ENCODE data around the gene PAQR4.

The PAQR4 gene

GRCh38 chr16:2966043-2966807 is 2.9 kb upstream of the PAQR4 start:
- no peak for DNase-seq

- DNase-seq: no peak
Observed at GRCh38 chr16:2966808-2967191, 2.3 kb upstream of the PAQR4 start.

- no peak for DNase-seq
Observed at GRCh38 chr16:2967211-2967631, 1.9 kb upstream of the PAQR4 start.

GRCh38 chr16:2967721-2968161 is 1.4 kb upstream of the PAQR4 start:
- DNase-seq: no peak

GRCh38 chr16:2968368-2968737 is 795 bp upstream of the PAQR4 start:
- no peak for DNase-seq

DNA sequence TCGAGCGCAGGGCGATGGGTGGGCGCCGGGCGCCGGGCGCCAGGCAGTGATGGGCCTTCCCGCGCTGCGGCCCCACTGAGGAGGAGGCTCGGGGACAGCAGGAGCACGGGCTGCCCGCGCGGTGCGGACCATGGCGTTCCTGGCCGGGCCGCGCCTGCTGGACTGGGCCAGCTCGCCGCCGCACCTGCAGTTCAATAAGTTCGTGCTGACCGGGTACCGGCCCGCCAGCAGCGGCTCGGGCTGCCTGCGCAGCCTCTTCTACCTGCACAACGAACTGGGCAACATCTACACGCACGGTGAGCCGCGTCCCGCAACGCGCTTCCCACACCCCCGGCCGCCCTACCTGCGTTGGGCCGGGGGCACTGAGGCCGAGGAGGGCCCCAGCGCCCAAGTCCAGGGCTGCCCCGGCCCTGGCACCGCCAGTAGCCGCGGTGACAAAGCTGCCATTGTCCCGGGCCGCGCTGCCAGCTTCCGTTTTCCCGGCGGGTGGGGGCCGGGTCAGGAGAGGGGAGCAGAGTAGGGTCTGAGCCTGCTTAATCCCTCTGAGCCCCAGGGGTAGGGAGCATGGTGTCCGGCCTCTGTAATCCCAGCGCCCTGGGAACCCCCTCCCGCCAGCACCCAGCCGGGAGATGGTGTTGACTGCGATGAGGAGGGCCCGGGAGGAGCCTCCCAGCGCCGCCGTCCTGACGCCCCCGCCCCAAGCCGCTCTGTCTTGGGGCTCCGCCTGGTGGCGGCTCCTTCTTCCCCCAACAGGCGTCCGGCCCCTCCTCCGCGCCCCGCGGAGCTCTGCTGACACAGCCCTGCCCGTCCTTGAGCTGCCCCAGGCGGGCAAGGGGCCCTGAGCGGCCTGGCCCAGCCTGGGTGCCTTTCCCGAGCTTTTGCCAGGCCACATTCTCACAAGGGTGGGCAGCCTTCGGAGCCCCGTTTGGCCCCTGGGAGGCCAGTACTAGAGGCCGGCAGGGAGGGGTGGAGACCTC is 685 bp downstream of the PAQR4 start:
- peak; percentile 69 for DNase-seq

- DNase-seq: no peak
Observed at GRCh38 chr16:2970563-2970962, 1.4 kb downstream of the PAQR4 start.

DNA sequence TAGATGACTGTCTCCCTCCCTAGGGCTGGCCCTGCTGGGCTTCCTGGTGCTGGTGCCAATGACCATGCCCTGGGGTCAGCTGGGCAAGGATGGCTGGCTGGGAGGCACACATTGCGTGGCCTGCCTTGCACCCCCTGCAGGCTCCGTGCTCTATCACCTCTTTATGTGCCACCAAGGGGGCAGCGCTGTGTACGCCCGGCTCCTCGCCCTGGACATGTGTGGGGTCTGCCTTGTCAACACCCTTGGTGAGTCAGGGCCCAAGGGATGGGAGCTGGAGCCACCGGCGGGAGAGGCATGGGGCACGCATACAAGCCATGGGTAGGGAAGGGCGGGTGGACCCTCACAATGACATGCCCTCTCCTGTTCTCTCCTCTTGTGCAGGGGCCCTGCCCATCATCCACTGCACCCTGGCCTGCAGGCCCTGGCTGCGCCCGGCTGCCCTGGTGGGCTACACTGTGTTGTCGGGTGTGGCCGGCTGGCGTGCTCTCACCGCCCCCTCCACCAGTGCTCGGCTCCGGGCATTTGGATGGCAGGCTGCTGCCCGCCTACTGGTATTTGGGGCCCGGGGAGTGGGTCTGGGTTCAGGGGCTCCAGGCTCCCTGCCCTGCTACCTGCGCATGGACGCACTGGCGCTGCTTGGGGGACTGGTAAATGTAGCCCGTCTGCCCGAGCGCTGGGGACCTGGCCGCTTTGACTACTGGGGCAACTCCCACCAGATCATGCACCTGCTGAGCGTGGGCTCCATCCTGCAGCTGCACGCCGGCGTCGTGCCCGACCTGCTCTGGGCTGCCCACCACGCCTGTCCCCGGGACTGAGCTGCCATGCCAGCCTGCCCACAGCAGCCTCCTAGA is 2.2 kb downstream of the PAQR4 start:
- no peak for DNase-seq

DNA sequence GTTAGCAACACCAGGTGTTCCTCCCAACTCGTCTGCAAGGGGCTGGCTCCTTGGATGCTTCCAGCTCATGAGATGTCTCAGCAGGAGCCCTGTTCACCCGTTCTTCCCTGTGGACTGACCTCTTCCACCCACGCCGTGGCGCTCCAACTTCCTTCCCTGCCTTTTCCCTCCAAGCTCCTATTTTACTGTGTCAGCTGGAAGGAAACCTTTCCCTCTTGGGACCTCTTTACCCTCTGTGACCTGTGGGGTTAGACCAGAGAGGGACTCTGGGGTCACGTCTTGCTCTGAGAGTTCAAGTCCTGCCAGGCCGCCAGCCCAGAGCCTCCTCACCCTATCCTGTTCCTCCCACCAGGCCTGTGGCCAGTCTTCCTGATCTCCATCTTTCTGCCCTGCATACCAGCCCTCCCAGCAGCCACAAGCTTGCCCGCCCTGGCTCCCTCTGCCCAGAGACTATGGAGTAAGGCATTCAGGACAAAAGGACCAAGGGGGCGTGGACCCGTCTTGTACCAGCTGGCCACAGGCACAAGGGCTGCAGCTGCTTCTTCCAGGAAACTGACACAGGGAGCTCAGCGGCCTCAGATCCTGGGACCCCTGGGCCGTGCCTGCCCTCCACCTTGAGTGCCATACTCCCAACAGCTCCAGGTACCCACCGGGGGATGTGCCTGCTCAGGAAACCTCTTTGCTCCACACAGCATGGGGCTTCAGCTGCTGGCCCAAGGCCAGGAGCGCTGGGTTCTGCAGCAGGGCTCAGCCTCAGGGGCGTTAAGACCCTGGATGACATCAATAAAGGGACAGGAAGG is 3.0 kb downstream of the PAQR4 start:
- no peak for DNase-seq

- DNase-seq: no peak
Observed at GRCh38 chr16:2973093-2973492, 3.9 kb downstream of the PAQR4 start.

DNA sequence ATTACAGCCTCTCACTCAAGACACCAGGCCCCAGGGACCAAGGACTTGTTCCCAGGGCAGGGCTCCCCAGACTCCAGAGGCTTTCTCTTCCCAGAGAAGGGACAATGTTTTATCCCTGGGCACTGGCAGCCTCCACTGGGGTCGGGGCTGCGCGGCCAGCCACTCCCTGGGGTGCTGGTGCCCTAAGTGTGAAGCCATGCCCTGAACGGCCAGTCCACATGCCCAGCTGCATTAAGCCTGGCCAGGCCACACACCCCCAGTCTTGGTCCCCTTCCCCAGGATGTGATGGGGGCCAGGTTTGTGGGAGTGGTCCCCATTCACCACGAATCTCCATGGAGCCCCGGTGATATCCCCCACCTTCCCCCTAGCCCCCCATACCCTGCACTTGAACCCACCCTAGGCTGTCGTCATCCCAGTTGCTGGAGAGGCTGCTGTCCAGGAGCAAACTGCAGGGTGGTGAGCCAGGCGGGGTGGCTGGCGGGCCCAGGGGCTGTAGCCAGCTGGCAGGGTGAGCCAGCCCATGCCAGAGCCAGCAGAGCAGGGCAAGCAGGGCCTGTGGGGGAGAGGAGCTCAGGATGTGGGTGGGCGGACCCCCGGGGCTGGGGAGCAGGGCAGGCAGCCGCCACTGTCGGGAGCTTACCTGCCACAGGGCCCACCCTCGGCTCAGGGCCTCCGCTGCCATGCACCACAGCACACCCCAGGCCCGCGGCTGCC is 4.6 kb downstream of the PAQR4 start:
- no peak for DNase-seq

DNA sequence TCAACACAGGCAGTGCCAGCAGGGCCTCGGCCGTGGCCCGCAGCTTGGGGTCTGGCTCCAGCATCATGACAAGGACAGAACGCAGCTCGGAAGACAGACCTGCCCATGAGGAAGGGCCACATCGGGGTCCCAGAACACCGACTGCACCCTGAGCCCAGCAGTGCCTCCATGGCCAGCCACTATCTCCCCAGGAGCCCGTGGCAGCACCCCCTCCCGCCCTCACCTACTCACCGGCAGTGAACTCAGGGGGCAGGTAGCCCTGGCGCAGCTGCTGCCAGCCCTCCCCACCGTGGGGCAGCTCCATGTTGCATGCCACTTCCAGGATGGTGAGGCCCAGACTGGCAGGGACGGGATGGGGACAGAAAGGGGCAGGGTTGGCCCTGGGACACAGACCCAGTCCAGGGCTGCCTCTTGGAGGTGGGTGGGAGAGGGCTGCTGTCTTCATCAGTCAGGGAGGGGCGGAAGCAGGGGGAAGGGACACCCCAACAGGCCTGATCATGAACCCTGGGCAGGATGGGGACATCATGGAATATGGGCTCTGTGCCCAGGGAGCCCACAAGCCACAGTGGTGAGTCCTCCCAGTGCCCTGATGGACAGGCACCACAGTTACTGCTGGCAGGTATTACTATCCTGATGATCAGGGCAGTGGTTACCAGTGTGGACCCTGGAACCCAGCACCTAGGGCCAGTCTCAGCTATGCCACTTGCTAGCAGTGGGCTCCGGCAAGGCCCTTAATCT is 5.3 kb downstream of the PAQR4 start:
- DNase-seq: no peak

GRCh38 chr16:2975161-2975795 is 6.1 kb downstream of the PAQR4 start:
- no peak for DNase-seq

DNA sequence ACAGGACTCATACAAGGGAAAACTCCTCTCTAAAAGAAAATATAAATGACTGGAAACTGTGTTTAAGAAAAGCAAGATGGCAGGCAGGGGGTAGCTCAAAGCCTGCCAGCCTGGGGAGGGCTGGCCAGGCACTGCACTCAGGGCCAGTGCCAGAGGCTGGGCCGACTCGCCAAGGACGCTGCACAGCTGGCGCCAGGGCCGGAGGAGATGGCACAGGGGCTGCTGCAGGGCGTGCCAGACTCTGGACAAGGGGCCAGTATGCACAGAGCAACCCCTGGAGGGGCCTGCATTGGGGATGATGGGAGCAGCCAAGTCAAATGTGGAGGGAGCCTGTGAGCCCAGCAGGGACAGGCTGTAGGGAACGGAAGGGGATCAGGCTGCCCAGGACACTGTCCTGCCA is 7.1 kb downstream of the PAQR4 start:
- no peak for DNase-seq

- no peak for DNase-seq
Observed at GRCh38 chr16:2976673-2977072, 7.5 kb downstream of the PAQR4 start.

- no peak for DNase-seq
Observed at GRCh38 chr16:2977440-2977839, 8.3 kb downstream of the PAQR4 start.

- no peak for DNase-seq
Observed at GRCh38 chr16:2979669-2980226, 10.6 kb downstream of the PAQR4 start.

GRCh38 chr16:2980227-2981176 is 11.4 kb downstream of the PAQR4 start, which contains the start of gene PKMYT1:
Gene PKMYT1, minus strand, starts transcription at chr16:2980446. Its CDS starts 789 bp downstream, at chr16:2979657.
- DNase-seq: peak; percentile 85
